HG02870 (cell line): ENCODE measurements around the gene DIDO1.
A peak's percentile ranks its signal among the peaks of the same experiment; 100 is the strongest.
"Not testable (repeated sequence)": the region's sequence is repeated elsewhere in the genome, so short reads cannot be mapped to it uniquely, and the experiment has no call there.

ENCODE experiments used
- ATAC-seq: cut with Tn5 transposase; IDR thresholded peaks from one replicate; pipeline ENCODE4 v1.9.1; 2021; ENCODE audit warnings: mild to moderate bottlenecking, moderate library complexity; ENCODE audit not compliant: unreplicated experiment

Gene DIDO1

DNA sequence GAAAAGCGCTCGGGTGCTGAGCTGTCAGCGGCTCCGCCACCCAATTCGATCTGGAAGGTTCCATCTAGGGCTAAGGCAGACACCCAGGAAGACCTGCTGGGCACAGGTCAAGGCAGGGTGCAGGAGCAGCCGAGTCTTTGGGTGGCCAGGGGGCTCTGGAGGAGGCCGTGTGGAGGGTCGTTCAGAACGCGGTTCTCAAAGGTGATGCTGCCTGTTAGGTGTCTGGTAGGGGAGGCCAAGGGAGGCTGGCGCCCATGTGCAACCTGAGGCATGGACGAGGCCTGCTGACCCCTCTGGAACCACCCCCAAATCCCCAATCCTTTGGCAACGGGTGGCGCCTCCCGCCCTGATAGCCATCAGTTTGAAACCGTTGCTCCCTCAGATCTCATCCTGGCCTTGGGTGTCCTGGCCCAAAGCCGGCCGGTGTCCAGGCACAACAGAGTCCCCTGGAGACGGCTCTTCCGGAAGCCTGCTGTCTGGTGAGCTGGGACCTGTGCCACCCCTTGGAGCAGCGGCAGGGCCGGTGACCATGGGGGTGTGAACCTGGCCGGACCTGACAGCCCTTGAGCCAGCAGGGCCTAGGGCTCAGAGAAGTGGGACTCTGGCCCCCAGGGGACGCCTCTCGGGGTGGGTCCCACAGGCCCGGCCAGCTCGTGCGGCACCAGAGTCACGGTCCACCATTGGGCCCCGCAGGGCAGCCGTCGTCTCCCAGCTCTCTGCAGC, 36.7 kb upstream of the DIDO1 start:
- ATAC-seq, result no peak

DNA sequence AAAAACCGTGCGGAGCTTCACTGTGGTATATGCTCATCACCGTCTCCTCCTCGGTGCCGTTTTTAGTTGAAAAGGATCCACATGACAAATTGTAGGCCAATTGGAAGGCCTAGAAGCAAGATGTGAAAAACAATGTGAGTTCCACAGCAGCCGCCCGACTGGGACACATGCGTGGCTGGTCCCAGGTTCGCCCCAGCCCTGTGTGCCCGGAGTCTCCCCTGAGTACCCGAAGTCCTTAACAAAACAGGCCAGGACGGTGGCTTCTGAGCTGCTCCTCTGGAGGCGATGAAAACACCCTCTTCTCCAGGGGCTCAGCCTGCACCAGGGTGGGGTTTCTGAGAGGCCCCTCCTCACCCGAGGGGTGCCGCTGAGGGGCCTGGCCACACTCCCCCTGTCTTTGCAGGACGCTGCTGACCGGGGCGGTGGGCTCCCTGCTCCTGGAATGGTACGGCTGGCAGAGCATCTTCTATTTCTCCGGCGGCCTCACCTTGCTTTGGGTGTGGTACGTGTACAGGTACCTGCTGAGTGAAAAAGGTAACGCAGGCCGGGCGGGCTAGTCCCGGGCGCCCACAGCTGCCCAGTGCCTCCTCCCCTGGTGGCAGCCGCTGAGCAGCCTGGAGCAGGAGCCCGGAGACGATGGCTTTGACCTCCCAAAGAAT, 36.0 kb upstream of the DIDO1 start:
- no peak for ATAC-seq

DNA sequence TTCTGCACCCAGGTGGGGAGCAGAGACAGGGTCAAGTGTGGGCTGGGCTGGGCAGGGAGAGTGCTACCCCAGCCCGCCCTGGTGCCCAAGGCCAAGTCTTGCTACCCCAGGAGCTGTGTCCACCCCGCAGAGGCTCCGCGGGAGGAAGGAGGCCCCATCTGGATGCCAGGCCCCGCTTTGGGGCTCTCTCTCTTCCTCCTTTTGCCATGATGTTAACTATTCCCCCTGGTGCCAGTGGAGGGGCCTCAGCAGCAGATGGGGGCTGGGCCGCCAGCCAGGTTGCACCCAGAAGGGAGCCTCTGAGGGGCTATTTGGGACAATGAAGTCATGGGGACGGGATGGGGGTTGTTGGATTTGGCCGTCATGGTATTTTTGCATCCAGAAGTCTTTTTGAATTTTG, 35.5 kb upstream of the DIDO1 start:
- no peak for ATAC-seq

DNA sequence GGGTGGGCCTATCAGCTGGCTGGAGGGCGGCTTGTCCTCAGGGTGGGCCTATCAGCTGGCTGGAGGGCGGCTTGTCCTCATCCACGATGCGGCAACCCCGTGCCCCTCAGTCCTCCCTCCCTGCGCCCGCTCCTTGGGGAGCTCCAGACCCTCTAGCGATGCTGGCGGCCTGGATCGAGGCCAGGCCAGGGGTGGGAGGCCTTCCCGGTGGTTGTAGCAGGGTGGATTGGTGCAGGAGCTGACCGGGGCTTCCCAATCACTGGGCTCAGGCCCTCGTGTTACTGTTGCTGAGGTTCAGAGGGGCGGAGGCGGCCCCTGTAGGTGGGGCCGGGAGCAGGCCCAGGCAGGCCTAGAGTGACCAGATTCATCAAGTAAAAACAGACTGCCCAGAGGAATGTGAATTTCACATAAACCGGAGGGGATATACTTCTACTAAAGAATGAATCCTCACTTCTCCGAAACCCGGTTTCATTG, 35.0 kb upstream of the DIDO1 start:
- no peak for ATAC-seq

DNA sequence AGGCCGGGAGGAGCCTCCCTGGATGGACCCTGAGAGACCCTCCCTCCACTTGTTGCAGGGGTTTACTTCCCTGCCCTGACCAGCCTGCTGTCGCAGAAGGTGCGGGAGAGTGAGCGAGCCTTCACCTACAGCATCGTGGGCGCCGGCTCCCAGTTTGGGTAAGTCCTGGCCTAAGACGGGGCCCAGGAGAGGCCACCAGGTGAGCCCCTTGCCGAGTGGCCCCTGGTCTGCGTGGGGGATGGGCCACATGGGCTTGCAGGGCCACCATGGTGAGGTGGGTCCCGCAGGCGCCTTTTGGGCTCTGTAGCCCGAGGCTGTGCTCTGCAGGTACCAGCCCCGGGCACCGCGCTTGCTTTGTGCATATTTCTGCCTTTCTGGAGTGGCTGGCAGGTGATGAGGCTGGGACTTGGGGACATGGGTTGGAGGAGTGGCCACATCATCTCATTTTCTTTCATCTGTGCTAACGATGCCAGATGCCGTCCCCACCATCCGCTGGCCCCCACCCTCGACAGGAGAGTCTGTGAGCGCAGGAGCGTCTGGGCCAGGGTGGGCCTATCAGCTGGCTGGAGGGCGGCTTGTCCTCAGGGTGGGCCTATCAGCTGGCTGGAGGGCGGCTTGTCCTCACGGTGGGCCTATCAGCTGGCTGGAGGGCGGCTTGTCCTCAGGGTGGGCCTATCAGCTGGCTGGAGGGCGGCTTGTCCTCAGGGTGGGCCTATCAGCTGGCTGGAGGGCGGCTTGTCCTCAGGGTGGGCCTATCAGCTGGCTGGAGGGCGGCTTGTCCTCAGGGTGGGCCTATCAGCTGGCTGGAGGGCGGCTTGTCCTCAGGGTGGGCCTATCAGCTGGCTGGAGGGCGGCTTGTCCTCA, 34.4 kb upstream of the DIDO1 start:
- not testable (repeated sequence) for ATAC-seq

DNA sequence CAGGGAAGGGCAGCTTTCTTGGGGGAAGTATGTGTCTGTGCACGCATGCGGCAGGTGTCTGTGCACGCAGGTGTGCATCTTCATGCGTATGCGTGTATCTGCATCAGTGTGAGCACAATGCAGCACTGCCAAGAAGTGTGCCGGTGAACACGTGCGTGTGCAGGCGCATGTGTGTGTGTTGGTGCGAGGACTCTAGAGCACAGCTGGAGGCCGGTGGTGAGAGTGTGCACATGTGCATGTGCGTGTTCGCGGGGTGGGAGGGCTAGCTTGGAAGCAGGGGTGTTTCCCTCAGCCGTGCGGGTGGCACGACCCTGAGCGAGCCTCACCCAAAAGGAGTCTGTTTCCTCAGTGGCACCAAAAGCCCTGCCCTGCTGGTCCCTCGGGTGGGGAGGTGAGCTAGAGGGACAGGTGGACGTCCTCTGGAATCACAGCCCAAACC, 33.7 kb upstream of the DIDO1 start:
- no peak for ATAC-seq

DNA sequence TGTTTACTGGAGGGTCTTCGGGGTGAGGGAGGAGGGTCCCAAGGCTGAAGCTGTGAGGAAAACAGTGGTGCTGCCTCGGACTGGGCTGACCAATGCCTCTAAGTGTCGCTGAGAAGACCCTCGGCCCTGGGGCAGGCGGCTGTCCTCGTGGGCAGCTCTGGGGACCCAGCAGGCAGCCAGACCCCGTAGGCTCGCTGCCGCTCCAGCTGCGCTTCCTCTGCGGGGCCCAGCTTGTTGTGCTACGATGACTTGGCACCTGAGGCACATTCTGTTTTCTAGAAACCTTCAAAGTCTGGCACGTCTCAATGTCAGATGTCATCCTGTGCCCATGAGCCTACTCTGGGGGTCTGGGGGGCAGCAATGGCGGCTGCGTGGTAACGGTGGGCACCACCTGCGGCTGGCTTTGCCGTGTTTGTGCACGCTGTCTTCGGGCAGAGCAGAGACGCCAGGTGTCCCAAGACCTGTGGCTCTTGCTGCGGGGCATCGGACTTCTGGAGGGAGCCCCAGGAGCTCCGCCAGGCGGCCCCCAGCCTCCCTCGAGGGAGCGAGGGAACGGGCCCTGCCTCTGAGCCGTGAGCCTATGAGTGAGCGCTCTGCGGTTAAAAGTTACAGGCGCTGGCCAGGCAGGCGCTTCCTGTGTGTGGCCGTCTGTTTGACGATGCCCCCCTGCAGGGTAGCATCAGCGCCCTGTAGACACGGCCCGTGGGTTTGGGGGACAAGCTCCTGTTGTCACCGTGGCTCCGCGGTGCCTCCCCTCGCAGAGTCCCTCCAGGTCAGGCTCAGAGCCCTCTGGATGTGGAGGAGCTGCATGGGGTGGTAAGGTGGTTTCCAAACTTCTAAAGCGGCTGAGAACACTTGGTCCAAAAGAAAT, 33.0 kb upstream of the DIDO1 start:
- ATAC-seq, result no peak

DNA sequence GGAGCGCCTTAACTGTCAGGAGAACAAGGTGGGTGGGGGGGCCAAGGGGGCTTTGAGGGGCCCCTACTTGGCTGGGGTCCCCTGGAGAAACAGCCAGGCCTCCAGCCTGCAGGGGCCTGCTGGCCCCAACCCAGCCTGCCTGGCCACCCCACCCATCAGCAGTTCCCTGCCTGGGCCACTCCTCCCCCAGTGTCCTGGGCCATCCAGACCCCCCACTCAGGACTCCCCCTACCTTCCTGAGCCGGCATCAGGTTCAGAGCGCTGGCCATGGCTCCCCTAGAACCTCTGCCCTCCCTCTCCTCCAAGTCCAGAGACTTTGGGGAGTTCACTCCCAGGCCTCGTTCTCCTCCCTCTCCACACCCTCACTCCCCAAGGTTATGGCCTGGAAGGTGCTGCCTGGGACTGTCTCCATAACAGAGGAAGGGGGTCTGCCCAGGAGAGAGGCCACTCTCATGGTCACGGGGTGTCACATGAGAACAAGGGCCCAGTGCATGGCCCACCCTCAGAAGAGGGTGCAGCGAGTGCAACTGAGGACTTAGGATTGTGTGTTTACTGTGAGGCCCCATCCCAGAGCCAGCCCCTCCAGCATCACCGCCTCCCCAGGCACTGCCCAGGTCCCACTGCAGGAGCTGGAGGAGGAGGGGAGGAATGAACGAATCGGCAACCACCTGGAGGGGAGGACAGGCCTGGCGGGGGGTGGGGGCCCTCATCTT, 32.2 kb upstream of the DIDO1 start:
- no peak for ATAC-seq

DNA sequence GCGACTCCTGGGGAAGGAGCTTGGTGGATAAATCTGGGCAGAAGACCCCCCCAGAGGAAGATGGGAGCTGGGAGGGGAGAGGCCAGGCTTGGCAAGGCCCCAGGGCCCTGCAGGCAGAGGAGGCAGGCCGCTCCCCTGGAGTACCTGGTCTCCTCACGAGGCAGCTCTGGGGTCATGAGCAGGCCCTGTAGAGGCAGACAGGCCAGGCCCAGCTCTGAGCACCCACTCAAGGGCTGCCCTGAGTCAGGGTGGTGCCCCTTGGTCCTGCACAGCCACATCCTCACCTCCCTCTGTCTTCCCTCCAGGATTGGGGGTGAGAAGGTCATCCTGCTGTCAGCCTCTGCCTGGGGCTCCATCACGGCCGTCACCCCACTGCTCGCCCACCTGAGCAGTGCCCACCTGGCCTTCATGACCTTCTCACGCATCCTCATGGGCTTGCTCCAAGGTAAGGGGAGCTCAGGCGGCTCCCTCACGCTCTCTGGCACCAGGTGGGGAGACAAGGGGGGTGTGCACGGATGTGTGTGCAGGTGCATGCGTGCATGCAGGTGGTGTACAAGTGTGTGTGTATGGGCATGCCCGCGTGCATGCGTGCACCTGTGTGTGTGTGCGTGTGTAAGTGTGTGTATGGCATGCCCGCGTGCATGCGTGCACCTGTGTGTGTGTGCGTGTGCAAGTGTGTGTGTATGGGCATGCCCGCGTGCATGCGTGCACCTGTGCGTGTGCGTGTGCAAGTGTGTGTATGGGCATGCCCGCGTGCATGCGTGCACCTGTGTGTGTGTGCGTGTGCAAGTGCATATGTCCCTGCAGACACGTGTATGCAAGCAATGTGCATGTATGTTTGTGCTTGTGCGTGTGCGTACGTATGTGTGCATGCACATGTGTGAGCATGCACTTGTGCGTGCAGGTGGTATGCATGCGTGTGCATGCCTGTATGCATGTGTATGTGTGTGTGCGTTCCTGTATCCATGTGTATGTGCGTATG, 31.1 kb upstream of the DIDO1 start:
- ATAC-seq, result no peak

DNA sequence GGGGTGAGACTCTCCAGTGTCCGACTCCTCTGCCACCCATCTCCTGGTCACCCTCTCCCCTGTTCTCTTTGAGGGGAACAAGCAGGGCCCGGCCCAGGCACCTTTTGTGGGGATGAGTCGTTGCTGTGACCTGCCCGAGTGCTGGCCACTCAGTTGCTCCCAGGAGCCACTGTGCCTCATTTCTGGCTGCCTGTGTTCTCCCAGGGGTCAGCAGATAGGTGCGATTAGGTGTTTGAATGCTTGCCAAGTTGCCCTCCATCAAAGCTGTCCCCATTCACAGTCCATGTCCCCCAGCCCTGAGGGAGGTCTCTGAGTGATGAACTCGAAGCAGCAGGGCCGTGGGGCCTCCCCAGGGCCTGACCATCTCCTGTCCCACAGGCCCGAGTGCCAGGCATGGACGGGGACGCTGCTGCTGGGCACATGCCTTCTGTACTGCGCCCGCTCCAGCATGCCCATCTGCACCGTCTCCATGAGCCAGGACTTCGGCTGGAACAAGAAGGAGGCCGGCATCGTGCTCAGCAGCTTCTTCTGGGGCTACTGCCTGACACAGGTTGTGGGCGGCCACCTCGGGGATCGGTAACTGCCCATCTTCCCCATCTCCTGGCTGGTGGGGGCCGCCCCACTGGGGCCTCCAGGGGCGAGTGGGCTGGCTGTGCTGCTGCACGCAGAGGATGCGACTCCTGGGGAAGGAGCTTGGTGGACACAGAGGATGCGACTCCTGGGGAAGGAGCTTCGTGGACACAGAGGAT, 30.3 kb upstream of the DIDO1 start:
- ATAC-seq, result no peak

DNA sequence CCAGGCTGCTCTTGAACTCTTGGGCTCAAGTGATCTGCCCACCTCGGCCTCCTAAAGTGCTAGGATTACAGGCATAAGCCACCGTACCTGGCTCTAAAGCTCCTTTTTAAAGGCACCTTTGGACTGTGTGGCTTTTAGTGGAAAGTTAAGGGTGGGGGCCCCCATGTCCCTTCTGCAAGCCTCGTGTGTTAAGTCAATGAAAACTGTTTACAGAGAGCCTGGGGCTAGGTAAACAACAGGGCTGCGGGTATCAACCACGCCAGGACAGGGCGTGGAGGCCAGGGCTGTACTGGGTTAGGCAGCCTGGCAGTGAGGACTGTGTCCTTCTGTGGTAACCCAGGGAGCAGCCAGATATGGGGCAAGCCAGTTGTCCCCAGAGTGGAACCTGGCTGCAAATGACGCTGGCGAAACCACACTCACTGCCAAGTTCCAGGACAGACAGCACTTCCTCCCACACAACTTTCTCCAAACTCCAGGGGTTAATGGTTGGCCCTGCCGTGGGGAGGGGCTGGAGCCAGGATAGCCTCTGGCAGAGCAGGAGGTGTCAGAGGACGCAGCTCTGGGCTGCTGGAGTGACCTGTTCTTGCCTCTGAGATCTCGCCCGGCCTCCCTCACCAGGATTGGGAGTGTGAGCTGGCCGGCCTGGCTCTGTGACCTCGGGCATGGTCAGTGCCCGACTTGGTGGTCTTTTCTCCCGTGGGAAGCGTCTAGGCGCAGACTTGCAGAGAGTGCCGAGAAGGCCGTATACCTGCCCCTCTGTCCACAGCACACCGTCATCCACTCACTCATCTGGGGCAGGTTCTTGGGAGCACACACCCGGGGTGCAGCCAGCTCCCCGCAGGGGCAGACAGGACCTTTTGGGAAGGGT, 29.4 kb upstream of the DIDO1 start:
- ATAC-seq, result no peak

DNA sequence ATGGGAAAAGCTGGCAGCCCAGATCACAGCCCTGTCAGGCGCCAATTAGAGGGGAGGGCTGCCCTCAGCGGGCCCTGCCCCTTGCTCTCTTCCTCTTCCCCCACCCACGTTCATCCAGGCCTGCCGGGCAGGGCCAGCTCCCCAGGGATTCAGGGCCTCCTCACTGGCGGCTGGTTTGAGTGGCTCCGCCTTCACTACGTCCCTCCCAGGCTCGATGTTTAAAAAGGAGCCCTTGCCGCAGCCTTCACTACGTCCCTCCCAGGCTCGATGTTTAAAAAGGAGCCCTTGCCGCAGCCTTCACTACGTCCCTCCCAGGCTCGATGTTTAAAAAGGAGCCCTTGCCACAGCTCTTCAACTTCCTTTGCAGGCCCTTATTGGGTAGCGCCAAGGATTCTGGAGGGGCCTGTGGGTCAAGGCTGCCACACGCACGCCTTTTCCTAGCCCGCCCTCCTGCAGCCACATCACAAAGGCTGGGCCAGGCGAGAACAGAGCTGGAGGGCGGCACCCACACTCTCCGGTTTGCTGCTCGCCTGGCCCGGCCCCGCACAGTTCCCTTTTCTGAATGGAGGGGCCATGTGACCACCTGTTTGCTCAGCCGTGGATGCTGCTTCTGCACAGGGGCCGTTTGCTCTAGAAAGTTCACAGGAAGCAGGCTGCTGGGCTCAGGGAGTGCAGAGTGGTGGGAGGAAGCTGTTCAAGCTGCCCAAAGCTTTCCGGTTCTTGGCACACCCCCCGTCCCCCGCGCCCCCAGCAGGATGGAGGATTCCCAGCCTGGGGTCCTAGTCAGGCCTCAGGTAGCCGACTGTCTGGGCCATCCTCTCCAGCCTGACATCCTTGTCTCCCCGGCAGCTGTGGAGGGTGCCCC, 27.8 kb upstream of the DIDO1 start:
- peak; percentile 78 for ATAC-seq

DNA sequence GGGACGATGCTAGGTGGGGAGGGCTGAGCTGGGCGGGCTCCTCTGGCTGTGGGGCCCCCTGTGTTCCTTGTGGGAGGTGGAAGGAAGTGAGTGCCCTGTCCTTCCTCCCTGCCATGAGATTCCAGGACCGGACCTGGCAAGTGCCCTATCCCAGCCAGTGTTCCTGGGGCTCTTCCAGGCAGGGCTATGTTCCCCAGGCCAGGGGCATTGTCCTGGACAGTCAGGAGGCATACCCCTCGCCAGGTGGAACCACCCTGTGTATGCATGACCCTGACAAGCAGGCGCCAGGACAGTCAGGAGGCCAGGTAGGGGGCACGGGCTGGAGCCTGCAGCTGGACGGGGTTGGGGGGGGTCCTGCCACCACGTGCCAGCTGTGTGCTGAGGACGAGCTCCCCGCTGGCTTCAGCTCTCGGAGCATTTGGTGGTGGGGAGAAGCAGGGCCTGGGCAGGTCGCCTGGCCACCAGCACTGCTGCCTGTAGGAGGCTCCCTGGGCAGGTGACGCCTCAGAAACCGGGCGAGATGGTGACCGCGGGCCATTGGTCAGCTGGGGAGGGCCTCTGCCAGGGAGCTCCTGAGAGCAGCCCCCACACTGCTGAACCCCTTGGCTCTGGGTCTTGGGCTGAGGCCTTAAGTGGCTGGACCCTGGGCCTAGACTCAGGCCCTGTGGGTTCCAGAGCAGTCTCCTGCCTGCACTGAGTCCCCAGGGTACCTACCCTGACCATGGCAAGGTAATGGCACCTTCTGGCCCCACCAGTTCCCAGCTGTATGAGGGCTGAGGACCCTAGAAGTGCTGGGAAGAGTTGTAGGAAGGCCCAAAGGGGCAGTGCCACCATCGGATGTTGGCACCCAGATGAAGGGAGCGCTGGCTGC, 26.9 kb upstream of the DIDO1 start:
- no peak for ATAC-seq

DNA sequence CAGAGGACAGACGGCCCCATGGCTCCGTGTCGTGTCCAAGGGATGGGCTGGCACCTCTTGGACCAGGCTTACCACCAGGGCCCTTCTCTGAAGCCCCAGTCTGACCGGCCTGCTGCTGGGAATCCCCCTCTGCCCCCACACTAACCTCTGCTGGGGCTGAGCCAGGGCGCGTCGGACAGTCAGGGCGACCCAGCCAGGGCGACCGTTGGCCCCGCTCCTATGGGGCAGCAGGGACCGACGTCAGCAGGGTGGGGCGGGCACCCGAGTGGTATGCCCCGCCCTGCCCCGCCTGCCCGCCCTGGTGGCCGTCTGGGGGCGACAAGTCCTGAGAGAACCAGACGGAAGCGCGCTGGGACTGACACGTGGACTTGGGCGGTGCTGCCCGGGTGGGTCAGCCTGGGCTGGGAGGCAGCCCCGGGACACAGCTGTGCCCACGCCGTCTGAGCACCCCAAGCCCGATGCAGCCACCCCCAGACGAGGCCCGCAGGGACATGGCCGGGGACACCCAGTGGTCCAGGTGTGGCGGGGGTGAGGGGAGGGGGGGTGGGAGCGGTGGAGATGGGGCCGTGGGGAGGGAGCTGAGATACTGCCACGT, 26.2 kb upstream of the DIDO1 start, which contains the start of gene SLC17A9:
Gene SLC17A9, plus strand, starts transcription at position 337 of the 595 bp plus-strand sequence. Its CDS starts 122 bp downstream, at position 459.
- peak; percentile 37 for ATAC-seq

DNA sequence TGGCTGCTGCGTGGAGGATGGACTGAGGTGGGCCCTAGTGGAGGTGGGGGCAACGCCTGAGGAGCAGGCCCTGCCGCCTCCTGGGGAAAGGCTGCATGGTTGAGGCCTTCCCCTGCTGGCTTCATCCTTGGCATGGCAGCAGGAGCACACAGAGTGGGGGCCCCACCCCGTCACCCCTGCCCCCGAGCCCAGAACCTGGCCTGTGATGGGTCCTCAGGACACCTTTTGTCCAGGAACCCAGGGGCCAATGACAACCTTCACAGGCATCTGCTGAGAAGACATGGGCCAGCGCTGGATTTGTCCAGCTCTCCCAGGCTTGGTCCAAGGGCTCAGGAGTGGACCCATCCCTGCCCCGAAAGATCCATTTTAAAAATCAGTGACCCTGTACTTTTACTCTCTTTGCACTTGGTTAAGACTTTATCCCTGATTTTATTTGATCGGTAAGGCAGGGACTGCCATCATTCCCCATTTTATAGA, 25.6 kb upstream of the DIDO1 start:
- ATAC-seq, result no peak
